NCI-H2171 treated with DMSO at 0.1 percent for 48 hours (cell line): ENCODE measurements around the gene HMGCL.
"Not testable (repeated sequence)": the region's sequence is repeated elsewhere in the genome, so short reads cannot be mapped to it uniquely, and the experiment has no call there.

ENCODE experiments used
- DNase-seq: peaks from one replicate; lab custom pipeline; 2025; lab: John Stamatoyannopoulos, UW

The HMGCL gene

DNA sequence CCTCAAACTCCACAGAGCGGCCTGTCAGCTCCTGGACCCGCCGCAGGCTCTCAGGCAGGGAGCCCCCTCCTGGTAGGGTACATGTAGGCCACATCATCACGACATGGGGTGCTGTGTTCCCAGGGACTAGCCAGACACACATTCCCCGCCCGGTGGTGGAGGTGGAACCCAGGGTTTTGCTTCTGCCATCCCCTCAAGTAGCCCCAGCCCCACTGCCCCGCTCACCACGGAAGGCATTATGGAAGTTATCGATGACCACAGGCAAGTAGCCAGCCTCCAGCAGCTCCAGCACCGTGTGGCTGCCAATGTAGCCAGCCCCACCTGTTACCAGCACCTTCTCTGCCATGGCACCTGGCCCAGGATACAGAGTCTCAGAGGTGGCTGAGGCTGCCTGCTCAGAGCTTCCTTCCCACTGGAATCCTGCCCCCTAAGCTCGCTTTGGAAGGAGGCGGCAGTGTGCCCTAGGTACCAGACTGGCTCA is 26.5 kb downstream of the HMGCL start:
- no peak for DNase-seq

- no peak for DNase-seq
Observed at GRCh38 chr1:23797478-23798448, 27.5 kb downstream of the HMGCL start.

GRCh38 chr1:23796466-23797271 is 28.6 kb downstream of the HMGCL start:
- DNase-seq, result no peak

GRCh38 chr1:23795676-23796465 is 29.4 kb downstream of the HMGCL start:
- no peak for DNase-seq

- DNase-seq, result not testable (repeated sequence)
Observed at GRCh38 chr1:23794732-23795182, 30.5 kb downstream of the HMGCL start.

- no peak for DNase-seq
Observed at GRCh38 chr1:23793861-23794731, 31.1 kb downstream of the HMGCL start.

- no peak for DNase-seq
Observed at GRCh38 chr1:23793018-23793781, 32.0 kb downstream of the HMGCL start.

GRCh38 chr1:23792151-23792945 is 32.9 kb downstream of the HMGCL start:
- DNase-seq, result no peak

- DNase-seq, result peak; percentile 40
Observed at GRCh38 chr1:23791516-23792047, 33.6 kb downstream of the HMGCL start.

GRCh38 chr1:23790696-23791515 is 34.3 kb downstream of the HMGCL start, which contains the start of gene LYPLA2:
Gene LYPLA2, plus strand, starts transcription at chr1:23791145. Its CDS starts 1,538 bp downstream, at chr1:23792683.
- peak; percentile 97 for DNase-seq

DNA sequence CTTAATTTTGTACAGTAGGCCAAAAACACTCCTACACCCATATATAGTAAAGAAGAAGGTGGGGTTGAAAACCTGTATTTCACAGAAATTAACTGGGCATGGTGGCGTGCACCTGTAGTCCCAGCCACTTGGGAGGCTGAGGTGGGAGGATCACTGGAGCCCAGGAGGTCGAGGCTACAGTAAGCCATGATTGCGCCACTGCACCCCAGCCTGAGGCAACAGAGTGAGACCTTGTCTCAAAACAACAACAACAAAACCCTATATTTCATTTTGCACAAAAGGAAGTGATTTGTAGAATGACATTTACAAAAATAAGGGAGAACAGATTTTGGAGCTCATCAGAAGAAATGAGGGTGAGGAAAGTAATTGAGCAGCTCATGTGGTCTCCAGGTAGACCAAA is 36.5 kb downstream of the HMGCL start:
- DNase-seq, result no peak

DNA sequence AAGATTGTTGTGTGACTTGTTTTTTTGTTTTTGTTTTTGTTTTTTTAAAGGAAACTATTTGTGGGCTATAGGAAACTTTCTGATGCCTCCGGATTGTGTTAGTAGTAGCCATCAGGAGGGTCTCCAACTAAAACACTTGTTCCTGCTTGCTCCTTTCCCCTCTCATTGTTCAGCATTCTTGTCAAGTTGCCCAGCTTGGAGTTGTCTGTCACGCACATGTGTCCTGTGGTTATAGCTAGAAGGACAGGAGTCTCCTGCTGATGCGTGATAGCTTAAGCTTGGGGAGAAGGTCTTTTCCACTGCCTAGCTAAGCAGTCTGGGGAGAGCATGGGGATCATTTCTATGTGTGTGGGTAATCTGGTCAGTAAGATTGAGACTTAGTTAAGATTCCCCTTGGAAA is 37.5 kb downstream of the HMGCL start:
- DNase-seq, result no peak

DNA sequence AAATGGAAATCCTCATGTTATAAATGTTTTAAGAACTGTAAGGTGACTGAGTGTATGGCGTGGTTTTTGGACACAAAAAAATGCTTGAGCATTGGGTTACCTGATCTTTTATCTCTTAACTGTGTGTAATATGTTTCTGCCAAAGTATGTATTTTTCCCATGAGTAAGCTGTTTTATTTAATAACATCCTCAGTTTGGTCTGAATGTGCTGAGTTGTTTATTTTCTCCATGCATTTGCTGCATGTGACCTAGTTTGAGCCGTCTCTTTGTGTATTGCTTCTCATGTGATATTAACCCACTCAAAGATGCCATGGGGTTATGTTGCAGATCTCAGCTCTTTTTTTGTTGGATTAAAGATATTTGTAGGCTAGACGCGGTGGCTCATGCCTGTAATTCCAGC is 40.4 kb downstream of the HMGCL start:
- no peak for DNase-seq

GRCh38 chr1:23783141-23783540 is 42.1 kb downstream of the HMGCL start:
- DNase-seq, result not testable (repeated sequence)

DNA sequence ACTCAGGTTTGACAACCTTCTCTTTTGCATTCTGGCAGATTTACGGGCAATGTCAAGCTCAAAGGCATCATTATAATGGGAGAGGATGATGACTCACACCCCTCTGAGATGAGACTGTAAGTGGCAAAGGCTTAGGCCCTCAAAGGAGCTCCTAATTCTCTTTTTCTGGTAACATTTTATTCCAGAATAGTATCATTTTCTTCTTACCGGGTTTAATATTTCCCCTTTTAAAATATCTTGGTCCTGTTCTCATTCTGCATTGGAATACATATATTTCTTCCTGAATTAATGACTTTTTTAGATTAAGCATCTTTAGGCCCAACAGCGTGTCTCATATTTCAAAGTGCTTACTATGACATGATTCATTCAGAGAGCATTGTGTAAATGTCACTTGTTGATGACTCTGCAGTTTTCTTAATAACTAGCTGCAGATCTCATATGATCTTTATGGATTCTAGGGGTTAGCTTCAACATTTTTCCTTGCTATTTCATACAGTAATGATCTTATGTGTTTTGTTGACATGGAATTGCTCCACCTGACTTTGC is 45.3 kb downstream of the HMGCL start:
- DNase-seq, result no peak

DNA sequence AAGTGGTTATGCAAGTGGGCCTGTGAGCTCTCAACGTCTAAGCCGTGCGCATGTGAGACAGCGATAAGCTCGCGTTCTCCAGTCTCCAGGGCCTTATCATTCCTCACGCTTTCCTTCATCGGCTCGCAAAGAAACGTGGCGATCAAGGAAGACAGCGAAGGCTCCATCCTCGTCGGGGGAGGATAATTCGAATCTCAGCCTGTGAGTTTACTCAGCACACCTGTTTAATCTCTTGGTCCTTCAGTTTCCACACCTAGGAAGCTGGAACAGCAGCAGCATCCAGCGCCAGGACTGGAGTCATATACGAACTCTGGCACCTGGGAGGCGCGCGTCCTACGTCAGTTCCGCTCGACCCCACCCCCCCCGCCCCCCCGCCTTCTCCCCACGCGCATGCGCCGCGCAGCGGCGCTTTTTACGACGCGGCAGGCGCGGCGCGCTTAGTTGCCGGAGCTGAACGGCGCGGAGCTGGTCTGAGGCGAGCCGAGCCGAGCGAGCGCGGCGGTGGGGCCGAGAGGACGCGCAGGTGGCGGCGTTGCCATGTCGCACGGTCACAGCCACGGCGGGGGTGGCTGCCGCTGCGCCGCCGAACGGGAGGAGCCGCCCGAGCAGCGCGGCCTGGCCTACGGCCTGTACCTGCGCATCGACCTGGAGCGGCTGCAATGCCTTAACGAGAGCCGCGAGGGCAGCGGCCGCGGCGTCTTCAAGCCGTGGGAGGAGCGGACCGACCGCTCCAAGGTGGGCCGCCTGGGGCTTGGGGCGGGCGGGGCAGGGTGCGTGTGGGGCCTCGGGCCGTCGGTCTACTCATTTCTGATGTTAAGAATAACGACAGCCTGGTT is 47.0 kb downstream of the HMGCL start, which contains the start of gene PITHD1:
Gene PITHD1 (plus strand): TSS at position 440 of the 836 bp plus-strand sequence. CDS start 98 bp downstream, at position 538.
- DNase-seq, result peak; percentile 97

DNA sequence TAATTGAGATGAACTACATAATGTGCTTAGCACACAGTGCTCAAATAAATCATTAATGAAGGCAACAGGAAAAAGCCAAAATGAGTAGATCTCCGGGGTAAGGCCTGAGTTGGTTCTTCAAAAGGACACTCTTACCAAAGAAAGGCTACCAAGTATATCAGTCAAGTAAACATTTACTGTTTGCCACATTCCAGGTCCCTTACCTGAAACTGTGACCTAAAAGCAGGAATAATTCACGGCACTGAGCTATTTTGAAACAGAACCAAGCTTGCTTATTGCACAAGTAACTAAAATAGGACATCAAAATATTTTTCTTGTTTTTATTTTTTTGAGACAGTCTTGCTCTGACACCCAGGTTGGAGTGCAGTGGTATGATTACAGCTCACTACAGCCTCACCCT is 49.0 kb downstream of the HMGCL start:
- DNase-seq, result no peak
